SK-N-SH (cell line): ENCODE results near the gene WRAP73. TPM values are rescaled to one million over a fixed set of nuclear protein-coding genes. Genes with fewer than 3 reads are reported as not detected.
A peak's percentile ranks its signal among the peaks of the same experiment; 100 is the strongest.

Experiments
- CTCF ChIA-PET: fragments of 300-600, 350-600 bp; formaldehyde crosslinking; extraction: SDS; loops from one replicate; lab custom pipeline; 2021; lab: Yijun Ruan, JAX
- POLR2A ChIA-PET: fragments of 350-600 bp; sonication (Branson Sonifier 250); formaldehyde crosslinking; extraction: SDS; loops from one replicate; lab custom pipeline; 2020; ENCODE audit warnings: antibody characterized with exemption, inconsistent platforms; lab: Yijun Ruan, JAX
- DNase-seq: peaks from one replicate; pipeline ENCODE4 v3.0.0; 2012
- H2AFZ ChIP-seq: fragments of 200-600 bp; sonication (generic); 2 replicates; pipeline ENCODE4 v1.8.1; 2016; ENCODE audit warnings: antibody characterized with exemption, mild to moderate bottlenecking, low read depth
- H3F3A ChIP-seq: fragments of 200-600 bp; sonication (generic); replicated peaks from 2 replicates; pipeline ENCODE3; 2016; ENCODE audit warnings: antibody characterized with exemption, mild to moderate bottlenecking; ENCODE audit not compliant: insufficient read depth
- H3K27ac ChIP-seq, 2 experiments: fragments of 200-500 bp in 1 of 2; fragments of 200-600 bp in 1 of 2; sonication (Bioruptor generic) in 1 of 2; sonication (generic), shearing (Covaris generic) in 1 of 2; 2 replicates each; pipeline versions ENCODE4 v1.5.1 to v1.6.1; 2014 to 2016; ENCODE audit warnings: low read depth in 2 of 2, inconsistent platforms in 1 of 2, low read length in 1 of 2, mild to moderate bottlenecking in 1 of 2, mixed read lengths in 1 of 2
- H3K27me3 ChIP-seq: fragments of 200-600 bp; sonication (generic), shearing (Covaris generic); 2 replicates; pipeline ENCODE4 v1.6.1; 2016; ENCODE audit warnings: mixed run types; ENCODE audit not compliant: insufficient read depth
- H3K36me3 ChIP-seq, 2 experiments: fragments of 200-500 bp in 1 of 2; fragments of 200-600 bp in 1 of 2; sonication (Bioruptor generic) in 1 of 2; sonication (generic) in 1 of 2; replicated peaks in 1 of 2; 2 replicates each; pipeline versions ENCODE3 to v1.5.1; 2014 to 2016; ENCODE audit warnings: low read length in 1 of 2, mild to moderate bottlenecking in 1 of 2; ENCODE audit not compliant: insufficient read depth in 2 of 2, control insufficient read depth in 1 of 2
- H3K4me1 ChIP-seq, 2 experiments: fragments of 200-500 bp in 1 of 2; fragments of 200-600 bp in 1 of 2; sonication (Bioruptor generic) in 1 of 2; sonication (generic), shearing (Covaris generic) in 1 of 2; 2 replicates each; pipeline versions ENCODE4 v1.5.1 to v1.6.1; 2014 to 2016; ENCODE audit warnings: low read depth in 1 of 2, low read length in 1 of 2, mixed run types in 1 of 2; ENCODE audit not compliant: insufficient read depth in 2 of 2, control insufficient read depth in 1 of 2
- H3K4me2 ChIP-seq: fragments of 200-600 bp; sonication (generic), shearing (Covaris generic); 2 replicates; pipeline ENCODE4 v1.6.1; 2017; ENCODE audit warnings: mixed run types
- H3K4me3 ChIP-seq, 2 experiments: fragments of 200-500 bp in 1 of 2; fragments of 200-600 bp in 1 of 2; sonication (Bioruptor generic) in 1 of 2; sonication (generic), shearing (Covaris generic) in 1 of 2; 2 replicates each; pipeline versions ENCODE4 v1.5.1 to v1.8.1; 2014 to 2016; ENCODE audit warnings: low read depth in 2 of 2, inconsistent platforms in 1 of 2, low read length in 1 of 2, mild to moderate bottlenecking in 1 of 2, mixed read lengths in 1 of 2, moderate library complexity in 1 of 2
- H3K79me2 ChIP-seq: fragments of 200-600 bp; sonication (generic); 2 replicates; pipeline ENCODE4 v1.8.1; 2017; ENCODE audit warnings: mild to moderate bottlenecking; ENCODE audit not compliant: insufficient read depth
- H3K9ac ChIP-seq: fragments of 200-600 bp; sonication (generic); 2 replicates; pipeline ENCODE4 v1.6.1; 2017; ENCODE audit warnings: mixed run types
- H3K9me2 ChIP-seq: fragments of 200-600 bp; sonication (generic); 2 replicates; pipeline ENCODE4 v1.6.1; 2017; ENCODE audit warnings: mixed run types
- H3K9me3 ChIP-seq: fragments of 200-600 bp; sonication (generic); 2 replicates; pipeline ENCODE4 v1.6.1; 2017; ENCODE audit warnings: mixed run types, mild to moderate bottlenecking, moderate library complexity
- H4K20me1 ChIP-seq: fragments of 200-600 bp; sonication (generic); 2 replicates; pipeline ENCODE4 v1.6.1; 2017; ENCODE audit warnings: mild to moderate bottlenecking, mixed run types; ENCODE audit not compliant: insufficient read depth
- JUND ChIP-seq: IDR thresholded peaks from 2 replicates; pipeline ENCODE4 v1.4.0; 2012
- MAX ChIP-seq: IDR thresholded peaks from 2 replicates; pipeline ENCODE4 v1.4.0; 2012; ENCODE audit warnings: low read depth
- NFIC ChIP-seq: IDR thresholded peaks from 2 replicates; pipeline ENCODE4 v1.4.0; 2012; ENCODE audit warnings: borderline replicate concordance
- RCOR1 ChIP-seq: fragments of 150-350 bp; IDR thresholded peaks from 2 replicates; pipeline ENCODE4 v1.6.1; 2017; ENCODE audit warnings: antibody characterized with exemption, low read length
- REST ChIP-seq: IDR thresholded peaks from 2 replicates; pipeline ENCODE4 v1.6.1; 2012; ENCODE audit warnings: mild to moderate bottlenecking, low read depth, low read length, moderate library complexity
- RFX5 ChIP-seq: IDR thresholded peaks from 2 replicates; pipeline ENCODE4 v1.6.1; 2012; ENCODE audit warnings: mild to moderate bottlenecking, improper control_type of control experiment, low read length
- USF2 ChIP-seq: fragments of 150-350 bp; IDR thresholded peaks from 2 replicates; pipeline ENCODE4 v1.6.1; 2017; ENCODE audit warnings: antibody characterized with exemption, low read length, low read depth, borderline replicate concordance
- ZBTB33 ChIP-seq: IDR thresholded peaks from 2 replicates; pipeline ENCODE4 v1.4.0; 2012; ENCODE audit warnings: low read depth, borderline replicate concordance
- WGBS: methylation state at CpG from one replicate; pipeline ENCODE4 v1.1.6; 2017; ENCODE audit warnings: low lambda C conversion rate; 5-methylcytosine and 5-hydroxymethylcytosine counted together
- polyA plus RNA-seq, 3 experiments: library from polyadenylated mRNA; depleted of rRNA; stranded (reverse); fragments of >200 nt; gene quantifications; 2 replicates each; pipeline ENCODE4 v1.2.3, GENCODE V29; 2012

The WRAP73 gene
- polyA plus RNA-seq, 1 of the 3 experiments (the other 2 are of a cell fraction), result 61.9 TPM

- ChIA-PET CTCF (interaction anchor here (1.0 to 12.9 kb wide), 3 partner anchors 14 to 76 kb away, joined by 3 to 369 read pairs (median 5); no protein-coding TSS in a partner anchor), POLR2A (no interaction called here)
- WGBS, result 78% methylated on average over 15 of the region's 18 CpGs
These were observed 49.7 kb upstream of the WRAP73 start for GRCh38 chr1:3699596-3699995.

GRCh38 chr1:3698660-3699408 is 48.9 kb upstream of the WRAP73 start:
- WGBS, result 59% methylated on average over 6 of the region's 29 CpGs

More at GRCh38 chr1:3699596-3699995, 49.7 kb upstream of the WRAP73 start:
- Histone ChIP-seq H3K27ac (no peak overlapping the region), H3K9me2 (no peaks in the 10 kb centered on the region), H3K4me1 (peaks cover 0 to 53% of the 10 kb centered on the region in 2 experiments; a peak in 1 of 4 replicates), H3K4me2 (no peak overlapping the region), H3K9ac (no peak overlapping the region), H3K4me3 (no peak overlapping the region), H2AFZ (no peak overlapping the region), H4K20me1 (no peaks in the 10 kb centered on the region), H3K36me3 (no peaks in the 10 kb centered on the region), H3K27me3 (no peaks in the 10 kb centered on the region), H3F3A (no peaks in the 10 kb centered on the region), H3K79me2 (no peaks in the 10 kb centered on the region), H3K9me3 (no peaks in the 10 kb centered on the region)
- no peak for TF ChIP-seq JUND
- DNase-seq, result no peak

More at GRCh38 chr1:3698660-3699408, 48.9 kb upstream of the WRAP73 start:
- no peak for DNase-seq
- H3F3A ChIP-seq, result no peaks in the 10 kb centered on the region
- H3K27ac ChIP-seq, result peak overlapping the region in 1 of 2 experiments; percentile 60; a peak in 1 of 4 replicates
- CTCF ChIA-PET, result interaction anchor here (1.0 to 12.9 kb wide), 4 partner anchors 13 to 77 kb away, joined by 3 to 369 read pairs (median 30); no protein-coding TSS in a partner anchor
- no peak overlapping the region for H2AFZ ChIP-seq
- POLR2A ChIA-PET, result no interaction called here
- H3K4me1 ChIP-seq, result peaks cover 0 to 53% of the 10 kb centered on the region in 2 experiments; a peak in 1 of 4 replicates
- no peak overlapping the region for H3K9ac ChIP-seq
- H3K4me3 ChIP-seq, result no peak overlapping the region
- H4K20me1 ChIP-seq, result no peaks in the 10 kb centered on the region
- no peak for TF ChIP-seq USF2
- no peak for TF ChIP-seq REST
- TF ChIP-seq RFX5, result no peak
- no peak for TF ChIP-seq RCOR1
- no peak for TF ChIP-seq NFIC
- no peak for TF ChIP-seq MAX
- no peak for TF ChIP-seq ZBTB33
- TF ChIP-seq, all 33 proteins: peak for 0
- no peak overlapping the region for H3K4me2 ChIP-seq
- no peaks in the 10 kb centered on the region for H3K79me2 ChIP-seq
- no peaks in the 10 kb centered on the region for H3K9me3 ChIP-seq
- H3K9me2 ChIP-seq, result no peaks in the 10 kb centered on the region
- H3K36me3 ChIP-seq, result no peaks in the 10 kb centered on the region
- H3K27me3 ChIP-seq, result no peaks in the 10 kb centered on the region
